G401 (cell line): ENCODE measurements around the gene ZNF554. TPM values are rescaled to one million over a fixed set of nuclear protein-coding genes. Genes with fewer than 3 reads are reported as not detected.

ENCODE experiments used
- DNase-seq: peaks from one replicate; pipeline ENCODE4 v3.0.0-alpha.2; 2015; ENCODE audit warnings: low spot score
- in situ Hi-C: cut with HindIII; loops from 2 replicates; pipeline ENCODE4 v1.10.0; 2016; ENCODE audit warnings: low sequenced_read_pairs, mixed read lengths
- total RNA-seq: library from RNA; depleted of rRNA; stranded (reverse); fragments of >200 nt; shearing (Covaris generic); gene quantifications from 2 replicates; pipeline ENCODE4 v1.2.3, GENCODE V29; 2014

Gene ZNF554
- total RNA-seq, 1 experiment from 2014 or later, result 6.1 TPM

DNA sequence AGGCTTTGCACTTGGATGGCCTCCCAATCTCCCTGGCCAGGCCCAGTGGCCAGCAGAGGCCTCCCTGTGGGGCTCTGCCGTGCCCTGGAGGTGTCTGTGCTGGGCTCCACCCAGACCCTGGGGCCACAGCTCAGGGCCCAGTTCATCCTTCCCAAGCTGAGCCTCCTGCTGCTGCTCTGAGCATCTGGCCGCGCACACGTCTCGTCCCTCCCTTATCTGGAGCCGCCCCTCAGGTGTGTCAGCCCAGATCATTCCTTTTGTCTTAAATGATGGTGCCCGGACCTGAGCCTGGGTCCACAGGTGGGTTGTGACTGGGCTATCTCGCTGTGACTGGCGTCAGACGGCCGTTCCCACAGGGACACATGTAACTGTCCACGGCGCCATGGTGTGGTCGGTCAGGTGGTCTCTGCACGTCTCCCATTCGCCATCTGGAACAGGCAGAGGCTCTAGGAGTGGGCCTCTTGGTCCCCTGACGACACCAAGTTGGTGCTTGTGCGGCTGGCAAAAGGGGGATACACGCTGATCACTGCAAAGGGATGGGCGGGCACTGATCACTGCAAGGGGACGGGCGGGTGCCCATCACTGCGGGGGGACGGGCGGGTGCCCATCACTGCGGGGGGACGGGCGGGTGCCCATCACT is 14.3 kb upstream of the ZNF554 start:
- in situ Hi-C loops, result no loop called here
- no peak for DNase-seq

GRCh38 chr19:2805991-2806649 is 13.5 kb upstream of the ZNF554 start:
- in situ Hi-C loops, result no loop called here
- DNase-seq, result no peak

DNA sequence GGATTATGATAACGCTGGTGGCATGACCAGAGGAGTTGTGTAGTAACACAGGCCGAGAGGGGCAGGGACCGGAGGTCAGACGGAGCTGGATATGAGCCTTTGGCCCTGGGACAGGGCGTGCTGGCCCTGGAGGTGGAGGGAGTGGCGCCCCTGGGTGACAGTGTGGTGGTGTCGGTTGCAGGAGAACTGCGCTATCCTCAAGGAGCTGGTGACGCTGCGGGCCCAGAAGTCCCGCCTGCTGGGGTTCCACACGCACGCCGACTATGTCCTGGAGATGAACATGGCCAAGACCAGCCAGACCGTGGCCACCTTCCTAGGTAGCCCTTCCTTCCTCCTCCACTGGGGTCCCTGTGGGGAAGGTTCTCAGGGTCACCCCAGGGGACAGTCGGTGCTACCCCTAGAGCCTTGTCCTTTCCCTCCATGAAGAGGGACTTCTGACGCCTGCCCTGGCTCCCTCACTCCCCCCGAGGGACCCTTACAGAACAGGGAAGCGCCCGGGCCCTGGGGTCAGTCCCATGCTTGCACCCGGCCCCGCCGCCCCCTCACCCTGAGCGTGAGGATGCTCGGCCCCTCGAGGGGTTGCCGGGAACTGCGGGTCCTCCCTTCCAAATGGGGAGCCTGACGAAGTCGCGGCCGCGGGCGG is 12.8 kb upstream of the ZNF554 start:
- in situ Hi-C loops, result no loop called here
- DNase-seq, result no peak

- no peak for DNase-seq
Observed at GRCh38 chr19:2807379-2808128, 12.1 kb upstream of the ZNF554 start.

GRCh38 chr19:2808129-2808941 is 11.3 kb upstream of the ZNF554 start:
- in situ Hi-C loops, result no loop called here
- DNase-seq, result no peak

More at GRCh38 chr19:2807379-2808128, 12.1 kb upstream of the ZNF554 start:
- in situ Hi-C loops, result no loop called here

DNA sequence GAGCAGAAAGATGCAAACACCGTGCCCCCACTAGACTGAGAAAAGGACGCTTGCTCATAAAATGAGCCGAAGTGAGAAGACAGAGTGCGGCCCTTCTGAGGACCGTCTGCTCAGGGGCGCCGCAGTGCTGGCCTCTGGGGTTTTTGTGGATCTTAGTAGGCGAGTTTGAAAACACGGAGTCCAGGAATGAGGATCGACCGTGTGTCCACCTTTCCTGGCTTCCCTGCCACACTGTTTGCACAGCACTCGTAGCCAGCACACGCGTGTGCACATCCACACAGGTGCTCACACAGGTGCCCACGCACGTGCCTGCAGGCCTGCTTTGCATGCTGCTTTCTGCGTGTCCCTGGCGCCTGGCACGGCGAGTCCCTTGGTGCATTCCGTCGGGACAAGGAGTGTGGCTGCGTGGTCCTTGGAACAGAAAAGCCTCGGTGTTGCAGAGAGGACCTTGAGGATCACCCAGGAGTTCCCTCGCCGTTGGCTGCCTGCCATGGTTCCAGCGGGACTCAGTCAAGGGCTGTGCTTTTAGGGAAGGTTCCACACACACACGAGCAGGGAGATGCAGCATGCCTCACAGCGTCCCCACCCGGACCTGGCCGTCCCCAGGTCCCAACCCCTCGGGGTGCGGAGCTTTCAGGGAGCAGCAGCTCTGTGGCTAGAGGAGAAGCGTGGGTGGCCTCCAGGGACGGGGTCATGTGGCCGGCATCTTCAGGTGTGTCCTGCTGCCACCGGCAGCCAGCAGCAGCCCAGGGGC is 10.1 kb upstream of the ZNF554 start:
- DNase-seq, result no peak
- in situ Hi-C loops, result no loop called here

DNA sequence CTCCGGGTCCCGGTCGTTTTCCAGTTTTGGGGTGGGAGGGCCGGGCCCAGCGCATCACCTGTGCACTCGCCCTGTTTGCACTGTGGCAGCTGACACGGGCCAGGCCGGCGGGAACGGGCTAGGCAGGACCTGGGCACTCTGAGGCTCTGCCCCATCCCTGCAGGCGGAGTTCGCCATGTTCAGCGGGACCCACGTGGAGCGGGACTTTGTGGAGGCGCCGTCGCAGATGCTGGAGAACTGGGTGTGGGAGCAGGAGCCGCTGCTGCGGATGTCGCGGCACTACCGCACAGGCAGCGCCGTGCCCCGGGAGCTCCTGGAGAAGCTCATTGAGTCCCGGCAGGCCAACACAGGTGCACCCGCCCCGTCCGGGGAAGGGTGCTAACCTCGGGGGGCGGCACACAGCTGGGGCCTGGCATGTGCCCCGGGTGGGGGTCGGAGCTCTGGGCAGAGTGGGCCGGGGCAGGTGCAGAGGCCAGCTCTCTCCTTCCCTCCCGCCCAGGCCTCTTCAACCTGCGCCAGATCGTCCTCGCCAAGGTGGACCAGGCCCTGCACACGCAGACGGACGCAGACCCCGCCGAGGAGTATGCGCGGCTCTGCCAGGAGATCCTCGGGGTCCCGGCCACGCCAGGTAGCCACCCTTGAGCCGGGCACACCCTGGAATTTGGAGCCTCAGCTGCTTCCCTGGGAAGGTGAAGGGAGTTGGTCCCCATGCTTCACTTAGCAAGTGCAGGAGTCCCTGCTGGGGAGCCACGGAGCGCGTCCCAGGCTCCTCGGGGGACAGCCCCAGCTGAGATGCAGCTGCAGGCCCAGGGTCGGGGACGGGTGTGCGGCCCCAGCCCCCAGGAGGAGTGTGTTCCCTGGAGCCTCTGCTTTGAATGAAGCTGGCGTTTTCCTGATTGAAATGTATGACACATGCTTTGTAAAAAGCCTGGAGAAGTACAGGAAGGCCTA is 9.3 kb upstream of the ZNF554 start:
- in situ Hi-C loops, result no loop called here
- DNase-seq, result no peak

- DNase-seq, result peak; percentile 23
- in situ Hi-C loops, result no loop called here
Observed at GRCh38 chr19:2811221-2811722, 8.4 kb upstream of the ZNF554 start.

GRCh38 chr19:2811735-2812413 is 7.8 kb upstream of the ZNF554 start:
- in situ Hi-C loops, result no loop called here
- DNase-seq, result peak; percentile 78

DNA sequence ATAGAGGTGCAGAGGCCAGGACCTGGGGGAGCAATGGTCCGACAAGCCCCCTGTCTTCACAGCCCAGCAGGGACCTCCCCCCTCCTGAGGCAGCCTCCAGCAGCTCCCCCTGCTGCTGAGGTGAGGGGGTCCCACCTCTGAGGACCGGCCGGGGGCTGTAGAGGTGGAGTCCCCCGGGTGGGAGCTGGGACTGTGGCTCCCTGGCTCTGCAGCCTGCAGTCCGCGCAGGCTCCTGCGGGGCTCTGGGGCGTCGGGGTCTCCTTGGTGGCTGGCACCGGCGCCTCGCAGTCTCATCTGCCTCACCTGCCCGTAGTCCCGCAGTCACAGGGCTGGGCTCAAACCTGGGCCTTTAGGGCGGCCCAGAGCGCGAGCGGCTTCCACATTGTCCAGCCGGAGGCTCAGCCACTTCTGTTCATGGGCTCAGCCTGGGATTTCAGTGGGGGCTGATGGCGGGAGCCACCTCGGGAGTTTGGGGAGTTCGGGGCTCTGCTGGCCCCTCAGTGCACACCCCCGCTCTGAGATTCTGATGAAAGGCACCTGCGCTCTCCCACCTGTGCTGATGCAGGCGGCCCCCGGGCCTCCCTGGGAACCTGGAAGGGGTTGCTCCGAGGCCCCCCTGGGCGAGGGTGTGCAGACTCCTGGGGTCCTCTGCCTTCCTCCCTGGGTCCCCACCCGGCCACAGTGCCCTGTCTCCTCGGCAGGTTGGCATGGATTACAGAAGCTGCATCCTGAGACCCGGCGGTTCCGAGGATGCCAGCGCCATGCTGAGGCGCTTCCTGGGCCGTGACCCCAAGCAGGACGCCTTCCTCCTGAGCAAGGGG is 7.0 kb upstream of the ZNF554 start:
- in situ Hi-C loops, result no loop called here
- no peak for DNase-seq

DNA sequence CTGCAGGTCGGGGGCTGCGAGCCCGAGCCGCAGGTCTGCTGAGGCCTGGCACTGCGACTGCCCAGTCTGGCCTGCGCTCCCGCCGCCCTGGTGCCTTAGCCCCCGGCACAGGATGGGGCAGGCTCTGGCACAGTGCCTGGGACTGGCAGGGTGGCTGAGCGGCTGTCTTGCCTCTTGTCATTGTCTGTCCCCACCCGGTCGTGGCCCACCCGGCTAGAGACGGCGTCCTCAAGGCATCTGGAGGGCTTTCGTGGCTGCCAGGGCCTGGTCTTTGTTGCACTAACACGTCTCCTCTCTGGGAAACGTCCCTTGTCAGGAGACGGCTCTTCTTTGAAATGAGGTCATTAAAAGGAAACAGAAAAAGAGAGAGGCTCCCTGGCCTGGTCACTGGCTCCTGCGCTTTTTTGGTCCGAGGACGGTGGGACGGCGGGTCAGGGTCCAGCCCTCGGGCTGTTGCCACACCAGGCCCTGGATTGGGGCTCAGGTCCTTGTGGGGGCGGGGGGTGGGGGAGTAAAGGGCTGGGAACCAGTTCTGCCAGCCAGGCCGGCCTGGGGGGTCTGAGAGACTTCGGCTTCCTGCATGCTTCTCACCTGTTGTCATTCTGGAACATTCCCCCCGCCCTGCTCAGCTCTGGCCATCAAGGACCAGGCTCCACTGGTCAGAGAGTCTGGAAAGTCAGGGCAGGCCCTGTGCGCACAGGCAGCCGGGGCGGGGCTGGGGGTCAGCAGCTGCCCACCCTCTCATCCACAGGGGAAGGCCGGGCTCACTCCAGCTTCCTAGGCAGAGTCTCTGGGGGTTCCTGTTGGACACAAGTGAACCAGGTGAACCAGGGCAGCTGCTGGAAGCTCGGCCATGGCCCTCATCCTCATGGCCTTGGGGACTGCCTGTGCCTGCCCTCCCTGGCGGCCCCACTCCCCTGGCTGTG is 6.2 kb upstream of the ZNF554 start:
- peak; percentile 25 for DNase-seq
- in situ Hi-C loops, result no loop called here

- no peak for DNase-seq
- in situ Hi-C loops, result no loop called here
Observed at GRCh38 chr19:2814426-2814825, 5.2 kb upstream of the ZNF554 start.

- in situ Hi-C loops, result no loop called here
- DNase-seq, result no peak
Observed at GRCh38 chr19:2815191-2815614, 4.5 kb upstream of the ZNF554 start.

- in situ Hi-C loops, result no loop called here
- no peak for DNase-seq
Observed at GRCh38 chr19:2815923-2816322, 3.7 kb upstream of the ZNF554 start.

DNA sequence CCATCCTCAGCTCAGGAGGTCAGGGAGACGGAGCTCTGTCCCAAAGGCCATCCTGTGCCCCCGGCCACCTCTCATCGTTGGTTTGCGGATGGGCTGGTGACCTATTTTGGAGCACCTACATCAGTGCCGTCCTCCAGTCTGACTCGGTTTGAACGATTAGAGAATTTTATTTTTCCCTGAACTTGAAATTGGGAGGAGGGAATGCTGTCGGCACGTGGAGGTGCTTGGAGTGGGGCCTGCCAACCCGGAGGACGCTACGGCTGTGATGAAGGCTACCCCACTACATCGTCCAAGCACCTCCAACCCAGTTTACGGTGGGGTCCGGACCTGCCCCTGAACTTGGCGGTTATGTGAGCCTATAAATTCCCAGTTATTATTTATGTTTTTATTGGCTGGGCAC is 3.0 kb upstream of the ZNF554 start:
- in situ Hi-C loops, result no loop called here
- no peak for DNase-seq
